Measurements from ENCODE around the gene AMPD2.

GRCh38 chr1:109623601-109624161, 4.0 kb downstream of the AMPD2 start:
- TF ChIP-seq TCF7L2 (IDR thresholded peaks at IDR 0.05; ENCODE audit: low read depth, low read length) = no peak
- TF ChIP-seq, protein P1, sequence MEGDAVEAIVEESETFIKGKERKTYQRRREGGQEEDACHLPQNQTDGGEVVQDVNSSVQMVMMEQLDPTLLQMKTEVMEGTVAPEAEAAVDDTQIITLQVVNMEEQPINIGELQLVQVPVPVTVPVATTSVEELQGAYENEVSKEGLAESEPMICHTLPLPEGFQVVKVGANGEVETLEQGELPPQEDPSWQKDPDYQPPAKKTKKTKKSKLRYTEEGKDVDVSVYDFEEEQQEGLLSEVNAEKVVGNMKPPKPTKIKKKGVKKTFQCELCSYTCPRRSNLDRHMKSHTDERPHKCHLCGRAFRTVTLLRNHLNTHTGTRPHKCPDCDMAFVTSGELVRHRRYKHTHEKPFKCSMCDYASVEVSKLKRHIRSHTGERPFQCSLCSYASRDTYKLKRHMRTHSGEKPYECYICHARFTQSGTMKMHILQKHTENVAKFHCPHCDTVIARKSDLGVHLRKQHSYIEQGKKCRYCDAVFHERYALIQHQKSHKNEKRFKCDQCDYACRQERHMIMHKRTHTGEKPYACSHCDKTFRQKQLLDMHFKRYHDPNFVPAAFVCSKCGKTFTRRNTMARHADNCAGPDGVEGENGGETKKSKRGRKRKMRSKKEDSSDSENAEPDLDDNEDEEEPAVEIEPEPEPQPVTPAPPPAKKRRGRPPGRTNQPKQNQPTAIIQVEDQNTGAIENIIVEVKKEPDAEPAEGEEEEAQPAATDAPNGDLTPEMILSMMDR (IDR thresholded peaks at IDR 0.05) = no peak
